ENCODE measurements around the gene TMEM273.

GRCh38 chr10:49230004-49230403, 41.8 kb upstream of the TMEM273 start:
- TF ChIP-seq CTCF (IDR thresholded peaks at IDR 0.05), result no peak
- TF ChIP-seq POLR2A (IDR thresholded peaks at IDR 0.05), result no peak

Measured in ovary (tissue), 3 donors.